Liver (tissue), 9 donors: ENCODE data around the gene ARID4B. TPM values are rescaled to one million over a fixed set of nuclear protein-coding genes. Genes with fewer than 3 reads are reported as not detected.

Experiments used
- DNase-seq: peaks from one replicate; pipeline ENCODE4 v3.0.0-alpha.2; 2017; ENCODE audit warnings: low spot score
- H3K27ac ChIP-seq, 2 donors: one replicate each; pipeline ENCODE4 v1.7.0; 2013; ENCODE audit warnings: inconsistent platforms in 2 of 2, low read length in 2 of 2, control low read depth in 1 of 2, low read depth in 1 of 2, mild to moderate bottlenecking in 1 of 2
- H3K27me3 ChIP-seq, 4 donors: one replicate each; pipeline versions ENCODE4 v1.6.1 to v1.7.0; 2013; ENCODE audit warnings: low read length in 3 of 4, inconsistent platforms in 1 of 4, mild to moderate bottlenecking in 1 of 4, moderate library complexity in 1 of 4; ENCODE audit not compliant: control insufficient read depth in 4 of 4, insufficient read depth in 4 of 4
- H3K36me3 ChIP-seq, 4 donors: one replicate each; pipeline versions ENCODE4 v1.6.1 to v1.7.0; 2013; ENCODE audit warnings: low read length in 3 of 4, mild to moderate bottlenecking in 3 of 4, low read depth in 1 of 4, moderate library complexity in 1 of 4; ENCODE audit not compliant: control insufficient read depth in 4 of 4, insufficient read depth in 3 of 4
- H3K4me1 ChIP-seq, 4 donors: one replicate each; pipeline versions ENCODE4 v1.6.1 to v1.7.0; 2013; ENCODE audit warnings: low read length in 3 of 4, mild to moderate bottlenecking in 3 of 4, moderate library complexity in 1 of 4; ENCODE audit not compliant: control insufficient read depth in 4 of 4, insufficient read depth in 4 of 4
- H3K4me3 ChIP-seq, 3 donors: one replicate each; pipeline versions ENCODE4 v1.6.1 to v1.7.0; 2013; ENCODE audit warnings: low read length in 3 of 3, control low read depth in 1 of 3, low read depth in 1 of 3, mild to moderate bottlenecking in 1 of 3
- H3K9ac ChIP-seq, 2 donors: one replicate each; pipeline ENCODE4 v1.7.0; 2013; ENCODE audit warnings: low read length in 2 of 2, mild to moderate bottlenecking in 2 of 2, moderate library complexity in 2 of 2, control low read depth in 1 of 2, low read depth in 1 of 2
- H3K9me3 ChIP-seq, 4 donors: one replicate each; pipeline versions ENCODE4 v1.6.1 to v1.7.0; 2013; ENCODE audit warnings: low read length in 3 of 4; ENCODE audit not compliant: control insufficient read depth in 4 of 4
- CTCF ChIP-seq: fragments of 150-350 bp; IDR thresholded peaks from 2 replicates; pipeline ENCODE4 v1.5.1; 2017; ENCODE audit warnings: improper control_type of control experiment, low read depth, low read length; ENCODE audit not compliant: missing input control
- EGR1 ChIP-seq, 2 donors: IDR thresholded peaks; 2 replicates each; pipeline ENCODE4 v1.6.1; 2016 to 2018; ENCODE audit warnings: antibody characterized with exemption in 2 of 2, low read depth in 2 of 2
- FOXA2 ChIP-seq: IDR thresholded peaks from 2 replicates; pipeline ENCODE4 v1.6.1; 2016; ENCODE audit warnings: antibody characterized with exemption
- GABPA ChIP-seq, 2 donors: IDR thresholded peaks in 1 of 2; conservative IDR thresholded peaks in 1 of 2; 2 replicates each; pipeline ENCODE4 v1.6.1; 2016; ENCODE audit warnings: antibody characterized with exemption in 2 of 2, mild to moderate bottlenecking in 1 of 2, moderate library complexity in 1 of 2
- HNF4A ChIP-seq, 2 donors: conservative IDR thresholded peaks; 2 replicates each; pipeline ENCODE4 v1.6.1; 2016; ENCODE audit warnings: antibody characterized with exemption in 2 of 2, mild to moderate bottlenecking in 2 of 2
- HNF4G ChIP-seq: IDR thresholded peaks from 2 replicates; pipeline ENCODE4 v1.6.1; 2016; ENCODE audit warnings: antibody characterized with exemption
- NR2F2 ChIP-seq: IDR thresholded peaks from 2 replicates; pipeline ENCODE4 v1.6.1; 2016; ENCODE audit warnings: antibody characterized with exemption
- RAD21 ChIP-seq, 2 donors: IDR thresholded peaks; 2 replicates each; pipeline ENCODE4 v1.6.1; 2016; ENCODE audit warnings: antibody characterized with exemption in 2 of 2, mild to moderate bottlenecking in 2 of 2
- RXRA ChIP-seq, 2 donors: IDR thresholded peaks; 2 replicates each; pipeline ENCODE4 v1.6.1; 2017 to 2018; ENCODE audit warnings: antibody characterized with exemption in 2 of 2, mild to moderate bottlenecking in 1 of 2
- SP1 ChIP-seq: IDR thresholded peaks from 2 replicates; pipeline ENCODE4 v1.6.1; 2018; ENCODE audit warnings: antibody characterized with exemption, mild to moderate bottlenecking
- TAF1 ChIP-seq: conservative IDR thresholded peaks from 2 replicates; pipeline ENCODE4 v1.6.1; 2016; ENCODE audit warnings: antibody characterized with exemption, mild to moderate bottlenecking
- YY1 ChIP-seq: IDR thresholded peaks from 2 replicates; pipeline ENCODE4 v1.6.1; 2016; ENCODE audit warnings: antibody characterized with exemption, mild to moderate bottlenecking
- WGBS: extraction: QIAGEN DNeasy Blood & Tissue Kit; methylation state at CpG from one replicate; pipeline ENCODE4 v1.1.7; 2013; 5-methylcytosine and 5-hydroxymethylcytosine counted together
- polyA plus RNA-seq, 2 donors: library from polyadenylated mRNA; stranded (reverse) in 1 of 2; unstranded in 1 of 2; fragments of 200-250 nt in 1 of 2; fragments of >200 nt in 1 of 2; fragmentation: Nextera tagmentation in 1 of 2; extraction: Ambion mirVana in 1 of 2; gene quantifications; one replicate each; pipeline versions ENCODE4 v1.2.1 to v1.2.3, GENCODE V29; 2013 to 2015
- total RNA-seq, 2 donors: library from RNA; depleted of rRNA; stranded (reverse); fragments of >200 nt; gene quantifications; one replicate each; pipeline ENCODE4 v1.2.3, GENCODE V29; 2014
- TF ChIP-seq, protein P1 (sequence below): IDR thresholded peaks from 2 replicates; pipeline ENCODE4 v1.6.1; 2016; ENCODE audit warnings: antibody characterized with exemption
- TF ChIP-seq, protein P2 (sequence below): IDR thresholded peaks from 2 replicates; pipeline ENCODE4 v1.6.1; 2016; ENCODE audit warnings: antibody characterized with exemption
- TF ChIP-seq, protein P3 (sequence below): IDR thresholded peaks from 2 replicates; pipeline ENCODE4 v1.6.1; 2016; ENCODE audit warnings: antibody characterized with exemption, mild to moderate bottlenecking
- donor health status: healthy.
- donor health status: healthy.
- donor health status: healthy.
- donor health status: healthy.
- donor health status: healthy.

ARID4B gene
- total and polyA plus RNA-seq, 4 donors, result 4.2 to 27.3 (median 21.3) TPM

GRCh38 chr1:235229868-235230267 lies 98.1 kb downstream of the ARID4B start:
- H3K27ac ChIP-seq, result no peak overlapping the region
- H3K9ac ChIP-seq, result no peak overlapping the region
- no peaks in the 10 kb centered on the region for H3K27me3 ChIP-seq
- no peak overlapping the region for H3K4me3 ChIP-seq
- TF ChIP-seq HNF4G (no peak), FOXA2 (no peak), CTCF (no peak), EGR1 (IDR thresholded peaks at IDR 0.05; ENCODE audit: low read depth in 2 of 2) (no peak), TAF1 (no peak), NR2F2 (no peak), RAD21 (IDR thresholded peaks at IDR 0.05) (no peak), RXRA (IDR thresholded peaks at IDR 0.05) (no peak)
- TF ChIP-seq, protein P1, sequence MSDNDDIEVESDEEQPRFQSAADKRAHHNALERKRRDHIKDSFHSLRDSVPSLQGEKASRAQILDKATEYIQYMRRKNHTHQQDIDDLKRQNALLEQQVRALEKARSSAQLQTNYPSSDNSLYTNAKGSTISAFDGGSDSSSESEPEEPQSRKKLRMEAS, result no peak
- TF ChIP-seq, protein P2, sequence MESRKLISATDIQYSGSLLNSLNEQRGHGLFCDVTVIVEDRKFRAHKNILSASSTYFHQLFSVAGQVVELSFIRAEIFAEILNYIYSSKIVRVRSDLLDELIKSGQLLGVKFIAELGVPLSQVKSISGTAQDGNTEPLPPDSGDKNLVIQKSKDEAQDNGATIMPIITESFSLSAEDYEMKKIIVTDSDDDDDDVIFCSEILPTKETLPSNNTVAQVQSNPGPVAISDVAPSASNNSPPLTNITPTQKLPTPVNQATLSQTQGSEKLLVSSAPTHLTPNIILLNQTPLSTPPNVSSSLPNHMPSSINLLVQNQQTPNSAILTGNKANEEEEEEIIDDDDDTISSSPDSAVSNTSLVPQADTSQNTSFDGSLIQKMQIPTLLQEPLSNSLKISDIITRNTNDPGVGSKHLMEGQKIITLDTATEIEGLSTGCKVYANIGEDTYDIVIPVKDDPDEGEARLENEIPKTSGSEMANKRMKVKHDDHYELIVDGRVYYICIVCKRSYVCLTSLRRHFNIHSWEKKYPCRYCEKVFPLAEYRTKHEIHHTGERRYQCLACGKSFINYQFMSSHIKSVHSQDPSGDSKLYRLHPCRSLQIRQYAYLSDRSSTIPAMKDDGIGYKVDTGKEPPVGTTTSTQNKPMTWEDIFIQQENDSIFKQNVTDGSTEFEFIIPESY, result no peak
- TF ChIP-seq, protein P3, sequence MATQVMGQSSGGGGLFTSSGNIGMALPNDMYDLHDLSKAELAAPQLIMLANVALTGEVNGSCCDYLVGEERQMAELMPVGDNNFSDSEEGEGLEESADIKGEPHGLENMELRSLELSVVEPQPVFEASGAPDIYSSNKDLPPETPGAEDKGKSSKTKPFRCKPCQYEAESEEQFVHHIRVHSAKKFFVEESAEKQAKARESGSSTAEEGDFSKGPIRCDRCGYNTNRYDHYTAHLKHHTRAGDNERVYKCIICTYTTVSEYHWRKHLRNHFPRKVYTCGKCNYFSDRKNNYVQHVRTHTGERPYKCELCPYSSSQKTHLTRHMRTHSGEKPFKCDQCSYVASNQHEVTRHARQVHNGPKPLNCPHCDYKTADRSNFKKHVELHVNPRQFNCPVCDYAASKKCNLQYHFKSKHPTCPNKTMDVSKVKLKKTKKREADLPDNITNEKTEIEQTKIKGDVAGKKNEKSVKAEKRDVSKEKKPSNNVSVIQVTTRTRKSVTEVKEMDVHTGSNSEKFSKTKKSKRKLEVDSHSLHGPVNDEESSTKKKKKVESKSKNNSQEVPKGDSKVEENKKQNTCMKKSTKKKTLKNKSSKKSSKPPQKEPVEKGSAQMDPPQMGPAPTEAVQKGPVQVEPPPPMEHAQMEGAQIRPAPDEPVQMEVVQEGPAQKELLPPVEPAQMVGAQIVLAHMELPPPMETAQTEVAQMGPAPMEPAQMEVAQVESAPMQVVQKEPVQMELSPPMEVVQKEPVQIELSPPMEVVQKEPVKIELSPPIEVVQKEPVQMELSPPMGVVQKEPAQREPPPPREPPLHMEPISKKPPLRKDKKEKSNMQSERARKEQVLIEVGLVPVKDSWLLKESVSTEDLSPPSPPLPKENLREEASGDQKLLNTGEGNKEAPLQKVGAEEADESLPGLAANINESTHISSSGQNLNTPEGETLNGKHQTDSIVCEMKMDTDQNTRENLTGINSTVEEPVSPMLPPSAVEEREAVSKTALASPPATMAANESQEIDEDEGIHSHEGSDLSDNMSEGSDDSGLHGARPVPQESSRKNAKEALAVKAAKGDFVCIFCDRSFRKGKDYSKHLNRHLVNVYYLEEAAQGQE, result no peak
- DNase-seq, result no peak
- H3K9me3 ChIP-seq, result no peaks in the 10 kb centered on the region
- 98% methylated on average over 2 of the region's 2 CpGs for whole genome bisulfite sequencing
- H3K36me3 ChIP-seq, result peaks cover 7 to 21% (median 12%) of the 10 kb centered on the region in 4 donors
- H3K4me1 ChIP-seq, result no peaks in the 10 kb centered on the region

- Histone ChIP-seq H3K9me3 (no peaks in the 10 kb centered on the region), H3K4me1 (no peaks in the 10 kb centered on the region), H3K27me3 (no peaks in the 10 kb centered on the region), H3K4me3 (no peak overlapping the region), H3K9ac (no peak overlapping the region), H3K36me3 (peaks cover 8 to 34% (median 16%) of the 10 kb centered on the region in 4 donors), H3K27ac (no peak overlapping the region)
- 90% methylated on average over 1 of the region's 1 CpG for WGBS
- no peak for DNase-seq
- no peak for TF ChIP-seq HNF4A (conservative IDR thresholded peaks at IDR 0.05)
- no peak for TF ChIP-seq GABPA (IDR thresholded peaks at IDR 0.05 in 1 of 2, conservative IDR thresholded peaks at IDR 0.05 in 1 of 2)
- TF ChIP-seq, protein P3, result no peak
- no peak for TF ChIP-seq SP1
- TF ChIP-seq YY1, result no peak
- TF ChIP-seq, protein P2, result no peak
- TF ChIP-seq CTCF, result no peak
- TF ChIP-seq HNF4G, result no peak
- no peak for TF ChIP-seq TAF1
- no peak for TF ChIP-seq RAD21 (IDR thresholded peaks at IDR 0.05)
Observed at GRCh38 chr1:235227414-235227813, 100.6 kb downstream of the ARID4B start.
